HG03103 (cell line): ENCODE measurements around the gene MRC2.
"Not testable (repeated sequence)": the region's sequence is repeated elsewhere in the genome, so short reads cannot be mapped to it uniquely, and the experiment has no call there.

Experiments
- ATAC-seq: cut with Tn5 transposase; IDR thresholded peaks from one replicate; pipeline ENCODE4 v1.9.1; 2021; ENCODE audit warnings: low read depth; ENCODE audit not compliant: unreplicated experiment

Gene MRC2

DNA sequence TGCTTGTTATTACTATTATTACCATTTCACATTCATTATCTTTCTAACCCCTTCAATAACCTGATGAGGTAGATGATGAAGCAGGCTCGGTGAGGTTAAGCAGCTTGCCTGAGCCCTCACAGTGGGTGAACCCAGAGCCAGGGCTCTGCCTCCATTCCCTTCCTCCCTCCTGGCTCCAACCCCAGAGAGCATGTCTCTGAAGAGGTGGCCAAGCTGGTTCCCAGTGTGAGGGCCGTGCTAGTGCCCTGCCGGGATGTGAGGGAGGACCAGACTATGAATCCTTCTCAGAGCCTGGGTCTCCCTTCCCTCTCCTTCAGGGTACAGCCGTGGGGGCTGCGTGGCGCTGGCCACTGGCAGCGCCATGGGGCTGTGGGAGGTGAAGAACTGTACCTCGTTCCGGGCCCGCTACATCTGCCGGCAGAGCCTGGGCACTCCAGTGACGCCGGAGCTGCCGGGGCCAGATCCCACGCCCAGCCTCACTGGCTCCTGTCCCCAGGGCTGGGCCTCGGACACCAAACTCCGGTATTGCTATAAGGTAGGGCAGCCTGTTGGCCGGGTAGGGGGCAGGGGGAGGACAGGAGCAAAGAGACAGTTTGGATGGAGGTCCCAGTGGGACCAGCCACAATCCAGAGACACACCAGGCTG lies 49.6 kb downstream of the MRC2 start:
- no peak for ATAC-seq

DNA sequence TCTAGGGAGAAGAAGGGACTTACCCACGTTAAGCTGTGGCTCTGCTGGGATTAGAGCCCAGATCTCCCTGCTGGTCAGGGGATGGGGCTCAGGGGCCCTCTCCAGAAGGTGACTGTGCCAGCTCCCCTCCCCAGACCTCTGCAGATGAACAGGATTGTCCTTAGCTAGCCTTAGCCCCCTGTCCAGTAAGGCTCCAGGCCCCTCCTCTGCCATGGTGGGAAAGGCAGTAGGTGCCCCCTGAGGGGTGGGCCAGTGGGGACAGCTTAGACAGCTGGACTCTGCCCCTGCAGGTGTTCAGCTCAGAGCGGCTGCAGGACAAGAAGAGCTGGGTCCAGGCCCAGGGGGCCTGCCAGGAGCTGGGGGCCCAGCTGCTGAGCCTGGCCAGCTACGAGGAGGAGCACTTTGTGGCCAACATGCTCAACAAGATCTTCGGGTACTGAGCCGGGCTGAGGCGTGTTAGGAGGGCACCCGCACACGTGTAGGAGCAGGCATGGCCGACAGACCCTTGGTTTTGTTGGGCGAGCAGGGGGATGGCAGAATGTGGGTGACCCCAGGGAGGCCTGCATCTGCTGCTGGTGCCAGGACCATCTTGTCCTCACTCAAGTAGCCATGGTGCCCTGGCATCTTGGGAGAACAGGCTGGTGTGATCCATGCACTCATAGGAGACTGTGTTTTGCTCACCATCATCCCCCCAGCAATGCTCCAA lies 50.9 kb downstream of the MRC2 start:
- no peak for ATAC-seq

DNA sequence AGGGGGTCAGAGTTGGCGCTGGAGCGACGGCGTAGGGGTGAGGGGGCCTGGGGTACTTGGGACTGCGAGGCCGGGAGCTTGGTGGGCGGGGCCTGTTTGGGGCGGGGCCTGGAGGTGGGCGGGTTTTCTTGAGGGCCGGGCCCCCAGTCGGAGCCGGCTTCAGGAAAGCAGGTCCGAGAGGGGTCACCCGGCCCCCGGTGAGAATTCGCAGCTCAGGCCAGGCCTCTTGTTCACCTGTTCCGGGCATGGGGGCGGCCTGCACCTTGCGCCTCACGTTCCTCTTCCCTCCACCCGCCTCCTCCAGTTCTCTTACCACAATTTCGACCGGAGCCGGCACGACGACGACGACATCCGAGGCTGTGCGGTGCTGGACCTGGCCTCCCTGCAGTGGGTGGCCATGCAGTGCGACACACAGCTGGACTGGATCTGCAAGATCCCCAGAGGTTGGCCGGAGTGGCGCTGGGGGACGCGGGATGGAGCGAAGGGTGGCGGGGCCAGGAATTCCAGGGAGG lies 52.5 kb downstream of the MRC2 start:
- ATAC-seq: no peak

DNA sequence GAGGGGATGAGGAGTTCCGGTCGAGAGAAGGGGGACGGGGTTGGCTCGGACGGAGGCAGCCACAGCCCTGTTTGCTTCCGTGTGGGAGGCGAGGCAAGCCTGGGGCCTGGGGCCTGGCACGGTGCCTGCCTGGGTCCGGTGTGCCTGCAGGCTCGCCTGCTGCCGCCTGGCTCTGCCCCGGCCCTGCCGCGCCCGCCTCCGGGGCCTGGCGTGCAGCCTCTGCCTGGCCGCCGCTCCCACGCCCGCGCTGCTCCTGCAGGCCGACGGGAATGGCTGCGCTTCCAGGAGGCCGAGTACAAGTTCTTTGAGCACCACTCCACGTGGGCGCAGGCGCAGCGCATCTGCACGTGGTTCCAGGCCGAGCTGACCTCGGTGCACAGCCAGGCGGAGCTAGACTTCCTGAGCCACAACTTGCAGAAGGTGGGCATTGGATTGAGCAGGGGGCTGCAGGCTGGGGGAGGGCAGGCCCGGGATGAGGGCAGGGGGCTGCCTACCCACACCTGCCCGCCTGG lies 53.1 kb downstream of the MRC2 start:
- ATAC-seq: no peak

DNA sequence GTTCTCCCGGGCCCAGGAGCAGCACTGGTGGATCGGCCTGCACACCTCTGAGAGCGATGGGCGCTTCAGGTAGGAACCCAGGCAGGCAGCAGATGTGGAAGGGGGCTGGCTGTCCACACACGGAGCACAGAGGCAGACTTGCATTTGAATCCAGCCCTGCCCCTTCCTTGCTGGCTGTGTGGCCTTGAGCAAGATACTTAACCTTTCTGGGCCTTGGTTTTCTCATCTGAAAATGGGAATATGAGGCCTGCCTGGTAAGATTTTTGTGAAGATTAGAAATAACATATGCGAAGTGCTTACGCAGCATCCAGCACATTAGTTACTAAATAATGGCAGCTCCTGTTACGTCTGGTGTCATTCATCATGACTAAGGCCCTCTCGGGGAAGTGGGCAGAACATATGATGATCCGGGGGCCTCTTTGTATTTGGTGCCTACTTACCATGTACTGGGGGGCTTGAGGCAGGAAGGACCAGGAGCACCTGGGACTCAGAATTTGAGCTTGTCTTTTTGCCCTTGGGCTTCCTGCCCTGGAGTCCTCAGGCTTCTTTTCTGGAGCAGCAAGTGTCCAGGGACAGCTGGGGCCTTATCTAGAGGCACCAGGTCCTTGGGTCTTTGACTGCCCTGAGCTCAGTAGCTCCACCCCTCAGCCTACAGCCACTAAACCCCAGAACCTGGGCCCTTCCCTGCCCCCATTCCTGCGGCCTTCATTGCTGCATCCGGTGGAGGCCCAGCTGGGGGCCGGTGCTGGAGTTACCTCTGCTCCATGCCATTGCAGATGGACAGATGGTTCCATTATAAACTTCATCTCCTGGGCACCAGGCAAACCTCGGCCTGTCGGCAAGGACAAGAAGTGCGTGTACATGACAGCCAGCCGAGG lies 53.8 kb downstream of the MRC2 start:
- no peak for ATAC-seq

DNA sequence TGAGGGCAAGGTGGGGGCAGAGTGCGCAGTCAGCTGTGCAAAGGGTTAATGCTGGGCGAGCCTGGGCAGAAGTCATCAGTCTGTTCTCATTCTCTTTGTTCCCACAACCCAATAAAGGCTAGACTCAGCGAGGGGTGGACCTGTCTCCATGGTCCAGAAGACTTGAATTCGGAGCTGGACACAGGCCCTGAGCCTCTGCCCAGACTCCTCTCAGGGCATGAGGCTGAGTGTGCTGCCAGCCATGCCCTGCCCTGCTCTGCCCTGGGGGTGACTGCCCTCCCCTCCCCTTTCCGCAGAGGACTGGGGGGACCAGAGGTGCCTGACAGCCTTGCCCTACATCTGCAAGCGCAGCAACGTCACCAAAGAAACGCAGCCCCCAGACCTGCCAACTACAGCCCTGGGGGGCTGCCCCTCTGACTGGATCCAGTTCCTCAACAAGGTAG lies 54.5 kb downstream of the MRC2 start:
- ATAC-seq: no peak

DNA sequence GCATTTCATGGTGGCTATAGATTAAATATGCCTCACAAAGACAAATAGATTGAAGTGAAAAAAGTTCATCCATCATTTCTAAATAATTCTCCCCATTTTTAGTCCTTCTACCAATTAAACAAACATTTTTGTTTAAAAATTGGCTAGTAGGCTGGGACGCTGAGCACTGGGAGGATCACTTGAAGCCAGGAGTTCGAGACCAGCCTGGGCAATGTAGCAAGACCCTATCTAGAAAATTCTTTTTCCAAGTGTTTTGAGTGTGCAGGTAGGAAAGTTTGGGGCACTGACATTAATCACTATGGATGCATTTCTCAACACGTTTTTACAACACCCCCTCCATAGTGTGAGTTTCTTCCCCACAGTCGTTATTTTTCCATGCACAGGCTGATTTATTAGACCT lies 56.7 kb downstream of the MRC2 start:
- no peak for ATAC-seq

DNA sequence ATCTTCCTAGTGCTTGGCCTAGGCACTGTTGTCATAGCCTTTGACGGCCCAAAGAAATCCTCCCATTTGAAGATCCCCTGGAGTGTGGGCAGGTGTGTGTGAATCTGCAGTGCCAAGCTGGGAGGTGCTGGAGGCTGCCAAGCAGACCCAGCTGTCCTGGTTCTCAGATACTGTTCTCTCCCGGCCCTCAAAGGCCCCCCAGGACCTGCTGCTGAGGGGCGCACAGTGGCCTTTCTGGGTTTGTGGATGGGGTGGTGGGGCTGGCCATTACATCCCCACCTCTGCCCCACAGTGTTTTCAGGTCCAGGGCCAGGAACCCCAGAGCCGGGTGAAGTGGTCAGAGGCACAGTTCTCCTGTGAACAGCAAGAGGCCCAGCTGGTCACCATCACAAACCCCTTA lies 60.5 kb downstream of the MRC2 start:
- ATAC-seq: no peak

DNA sequence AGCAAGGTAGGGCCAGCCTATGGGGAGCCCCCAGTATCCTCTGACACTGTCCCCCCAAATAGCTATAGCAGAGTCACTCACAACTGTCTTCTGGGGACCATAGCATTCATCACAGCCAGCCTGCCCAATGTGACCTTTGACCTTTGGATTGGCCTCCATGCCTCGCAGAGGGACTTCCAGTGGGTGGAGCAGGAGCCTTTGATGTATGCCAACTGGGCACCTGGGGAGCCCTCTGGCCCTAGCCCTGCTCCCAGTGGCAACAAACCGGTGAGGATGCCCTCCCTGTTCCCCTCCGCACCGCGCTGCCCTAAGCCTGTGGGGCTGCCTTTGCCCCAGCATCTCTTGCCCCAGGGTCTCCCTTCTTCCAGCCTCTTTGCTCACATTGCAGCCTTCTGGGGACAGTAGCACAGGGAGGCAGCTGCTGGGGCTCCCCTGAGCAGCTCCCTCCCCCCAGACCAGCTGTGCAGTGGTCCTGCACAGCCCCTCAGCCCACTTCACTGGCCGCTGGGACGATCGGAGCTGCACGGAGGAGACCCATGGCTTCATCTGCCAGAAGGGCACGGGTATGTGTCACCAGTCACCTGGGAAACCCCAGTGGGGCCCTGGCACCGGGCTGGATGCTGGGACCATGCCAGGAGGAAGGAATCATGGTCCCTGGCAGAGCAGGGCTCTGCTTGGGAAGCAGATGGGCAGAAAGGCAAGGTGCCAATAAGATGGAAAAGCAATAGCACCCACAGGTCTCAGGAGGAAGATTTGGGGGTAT lies 61.1 kb downstream of the MRC2 start:
- no peak for ATAC-seq

DNA sequence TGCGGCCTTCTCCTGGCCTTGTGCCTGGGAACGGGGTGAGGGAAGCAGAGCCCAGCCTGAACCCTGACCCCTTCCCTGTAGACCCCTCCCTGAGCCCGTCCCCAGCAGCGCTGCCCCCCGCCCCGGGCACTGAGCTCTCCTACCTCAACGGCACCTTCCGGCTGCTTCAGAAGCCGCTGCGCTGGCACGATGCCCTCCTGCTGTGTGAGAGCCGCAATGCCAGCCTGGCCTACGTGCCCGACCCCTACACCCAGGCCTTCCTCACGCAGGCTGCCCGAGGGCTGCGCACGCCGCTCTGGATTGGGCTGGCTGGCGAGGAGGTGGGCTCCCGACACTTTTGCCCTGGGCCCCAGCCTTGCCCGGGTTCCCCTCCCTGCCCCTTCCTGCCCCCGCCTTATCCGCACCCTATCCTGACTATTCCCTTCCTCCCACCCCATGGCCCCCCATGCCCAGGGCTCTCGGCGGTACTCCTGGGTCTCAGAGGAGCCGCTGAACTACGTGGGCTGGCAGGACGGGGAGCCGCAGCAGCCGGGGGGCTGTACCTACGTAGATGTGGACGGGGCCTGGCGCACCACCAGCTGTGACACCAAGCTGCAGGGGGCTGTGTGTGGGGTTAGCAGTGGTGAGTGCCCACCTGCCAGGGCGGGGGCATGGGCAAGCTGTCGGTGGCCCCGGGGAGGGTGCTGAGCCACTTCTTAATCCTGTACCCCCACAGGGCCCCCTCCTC lies 62.1 kb downstream of the MRC2 start:
- ATAC-seq: no peak

DNA sequence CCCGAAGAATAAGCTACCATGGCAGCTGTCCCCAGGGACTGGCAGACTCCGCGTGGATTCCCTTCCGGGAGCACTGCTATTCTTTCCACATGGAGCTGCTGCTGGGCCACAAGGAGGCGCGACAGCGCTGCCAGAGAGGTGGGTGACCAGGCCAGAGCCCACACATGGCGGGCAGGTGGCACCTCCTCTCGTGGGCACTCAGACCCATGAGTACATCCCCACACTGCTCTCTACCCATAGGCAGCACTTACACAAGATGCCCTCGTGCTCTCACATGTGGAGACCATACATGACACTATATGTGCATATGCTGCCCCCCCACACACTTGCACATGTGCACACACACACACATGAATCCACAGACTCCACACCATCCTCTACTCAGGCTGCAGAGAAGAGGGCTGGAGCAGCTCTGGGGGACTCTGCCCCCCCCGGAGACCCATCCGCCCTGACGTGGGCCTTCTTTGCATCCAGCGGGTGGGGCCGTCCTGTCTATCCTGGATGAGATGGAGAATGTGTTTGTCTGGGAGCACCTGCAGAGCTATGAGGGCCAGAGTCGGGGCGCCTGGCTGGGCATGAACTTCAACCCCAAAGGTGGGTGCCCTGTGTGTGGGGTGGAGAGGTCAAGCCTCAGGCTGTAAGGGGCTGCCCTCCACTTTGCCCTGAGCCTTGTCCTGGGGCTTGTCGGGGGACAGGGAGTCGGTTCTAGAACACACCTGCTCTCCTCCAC lies 62.9 kb downstream of the MRC2 start:
- ATAC-seq: no peak

DNA sequence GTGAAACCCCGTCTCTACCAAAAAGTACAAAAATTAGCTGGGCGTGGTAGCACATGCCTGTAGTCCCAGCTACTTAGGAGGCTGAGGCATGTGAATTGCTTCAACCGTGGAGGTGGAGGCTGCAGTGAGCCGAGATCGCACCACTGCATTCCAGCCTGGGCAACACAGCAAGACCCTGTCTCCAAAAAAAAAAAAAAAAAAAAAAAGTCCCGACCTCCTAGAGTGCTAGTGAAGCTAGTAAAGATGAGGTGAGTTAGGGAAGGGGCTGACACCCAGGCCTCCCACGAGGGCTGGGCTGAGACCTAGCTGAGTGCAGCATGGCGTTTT lies 64.1 kb downstream of the MRC2 start:
- ATAC-seq: not testable (repeated sequence)

DNA sequence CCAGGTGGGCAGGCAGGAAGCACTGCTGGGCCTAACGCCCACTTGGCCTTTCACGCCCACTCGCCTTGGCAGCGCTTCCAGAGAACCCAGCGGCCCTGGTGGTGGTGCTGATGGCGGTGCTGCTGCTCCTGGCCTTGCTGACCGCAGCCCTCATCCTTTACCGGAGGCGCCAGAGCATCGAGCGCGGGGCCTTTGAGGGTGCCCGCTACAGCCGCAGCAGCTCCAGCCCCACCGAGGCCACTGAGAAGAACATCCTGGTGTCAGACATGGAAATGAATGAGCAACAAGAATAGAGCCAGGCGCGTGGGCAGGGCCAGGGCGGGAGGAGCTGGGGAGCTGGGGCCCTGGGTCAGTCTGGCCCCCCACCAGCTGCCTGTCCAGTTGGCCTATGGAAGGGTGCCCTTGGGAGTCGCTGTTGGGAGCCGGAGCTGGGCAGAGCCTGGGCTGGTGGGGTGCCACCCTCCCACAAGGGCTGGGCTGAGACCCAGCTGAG lies 64.7 kb downstream of the MRC2 start:
- no peak for ATAC-seq

DNA sequence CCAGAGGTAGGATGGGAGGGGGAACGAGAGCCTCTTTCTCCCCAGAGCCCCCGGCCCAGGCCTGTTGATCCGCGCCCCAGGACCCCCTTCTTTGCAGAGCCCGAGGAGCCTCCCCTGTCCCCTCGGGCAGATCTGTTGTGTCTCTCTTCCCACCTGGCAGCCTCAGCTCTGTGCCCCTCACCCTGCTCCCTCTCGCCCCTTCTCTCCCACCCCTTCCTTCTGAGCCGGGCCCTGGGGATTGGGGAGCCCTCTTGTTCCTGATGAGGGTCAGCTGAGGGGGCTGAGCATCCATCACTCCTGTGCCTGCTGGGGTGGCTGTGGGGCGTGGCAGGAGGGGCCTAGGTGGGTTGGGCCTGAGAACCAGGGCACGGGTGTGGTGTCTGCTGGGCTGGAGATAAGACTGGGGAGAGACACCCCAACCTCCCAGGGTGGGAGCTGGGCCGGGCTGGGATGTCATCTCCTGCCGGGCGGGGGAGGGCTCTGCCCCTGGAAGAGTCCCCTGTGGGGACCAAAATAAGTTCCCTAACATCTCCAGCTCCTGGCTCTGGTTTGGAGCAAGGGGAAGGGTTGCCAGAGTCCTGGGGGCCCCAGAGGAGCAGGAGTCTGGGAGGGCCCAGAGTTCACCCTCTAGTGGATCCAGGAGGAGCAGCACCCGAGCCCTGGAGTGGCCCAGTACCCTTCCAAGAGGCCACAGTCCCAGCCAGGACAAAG lies 65.4 kb downstream of the MRC2 start:
- no peak for ATAC-seq

DNA sequence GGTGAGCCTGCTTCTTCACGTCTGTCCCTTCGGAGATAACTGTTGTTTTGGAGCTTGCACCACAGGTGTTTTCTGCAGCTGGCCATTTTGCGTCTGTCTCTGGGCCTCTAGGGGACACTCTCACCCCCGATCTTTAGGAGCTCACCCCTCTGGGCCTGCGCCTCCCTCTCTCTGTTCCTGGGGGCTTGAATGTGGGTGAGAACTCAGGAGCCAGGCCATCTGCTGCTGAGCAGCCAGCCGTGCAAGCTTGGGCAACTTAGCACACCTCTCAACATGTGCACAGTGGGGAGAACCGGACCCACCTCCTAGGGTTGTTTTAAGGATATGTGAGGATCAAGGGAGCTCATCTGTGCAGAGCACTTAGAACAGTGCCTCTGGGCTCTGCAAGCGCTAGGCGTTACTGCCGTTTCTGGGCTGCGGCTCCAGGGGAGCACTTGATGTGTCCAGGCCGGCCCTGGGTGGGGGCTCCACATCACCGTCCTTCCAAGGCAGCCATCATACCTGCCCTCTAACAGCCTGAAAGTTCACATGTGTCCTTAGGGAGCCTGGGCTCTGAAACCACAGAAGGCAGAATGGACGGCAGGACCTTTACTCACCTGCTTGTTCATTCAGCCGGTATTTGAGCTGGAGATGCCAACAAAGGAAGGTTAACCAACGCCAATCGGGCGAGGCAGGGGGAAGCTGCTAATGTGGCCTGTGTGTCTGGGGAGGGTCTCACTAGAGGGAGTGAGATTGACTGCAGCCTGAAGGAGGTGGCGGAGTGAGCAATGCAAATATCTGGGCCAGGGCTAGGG lies 66.3 kb downstream of the MRC2 start:
- ATAC-seq: no peak

DNA sequence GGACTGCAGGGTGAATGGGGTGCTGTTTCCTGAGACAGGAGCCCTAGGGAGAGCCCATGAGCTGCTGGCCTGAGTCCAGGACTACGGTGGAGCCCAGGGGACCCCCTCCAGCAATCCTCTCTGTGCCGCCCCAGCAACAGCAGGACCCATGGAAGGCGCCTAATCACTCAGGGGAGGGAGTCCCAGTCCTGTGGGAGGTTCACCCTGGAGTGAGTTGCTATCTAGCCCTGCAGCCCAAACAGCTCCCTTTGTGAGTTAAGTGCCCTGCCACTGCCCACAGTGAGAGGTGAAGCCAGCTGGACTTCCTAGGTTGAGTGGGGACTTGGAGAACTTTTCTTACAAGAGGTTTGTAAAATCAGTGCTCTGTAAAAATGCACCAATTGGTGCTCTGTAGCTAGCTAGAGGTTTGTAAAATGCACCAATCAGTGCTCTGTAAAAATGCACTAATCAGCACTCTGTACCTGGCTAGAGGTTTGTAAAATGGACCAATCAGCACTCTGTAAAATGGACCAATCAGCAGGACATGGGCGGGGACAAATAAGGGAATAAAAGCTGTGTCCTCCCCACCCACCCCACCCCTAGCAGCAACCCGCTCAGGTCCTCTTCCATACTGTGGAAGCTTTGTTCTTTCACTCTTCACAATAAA lies 67.7 kb downstream of the MRC2 start:
- ATAC-seq: not testable (repeated sequence)

DNA sequence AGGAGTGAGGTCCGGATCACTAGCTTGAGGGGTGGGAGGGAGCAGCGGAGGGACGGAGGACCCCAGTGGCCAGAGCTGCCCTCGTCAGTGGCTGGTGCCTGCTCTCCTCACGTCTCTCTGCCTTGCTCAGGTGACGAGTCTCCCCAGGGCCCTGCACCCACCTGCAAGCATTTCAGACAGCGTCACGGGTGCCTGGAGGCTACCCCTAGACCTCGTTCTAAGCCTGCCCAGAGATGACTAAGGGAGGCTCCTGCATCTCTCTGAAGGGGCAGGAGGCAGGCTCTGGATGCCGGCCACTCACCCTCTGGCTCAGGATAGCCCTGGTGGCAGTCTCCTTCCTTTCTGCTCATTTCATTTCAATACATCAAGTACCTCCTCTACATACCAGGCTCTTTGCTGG lies 68.8 kb downstream of the MRC2 start:
- ATAC-seq: no peak
